Heart right ventricle (tissue), 16 donors: ENCODE measurements around the gene IL20. TPM values are rescaled to one million over a fixed set of nuclear protein-coding genes. Genes with fewer than 3 reads are reported as not detected.

Source experiments
- ATAC-seq, 8 donors: fragments of 200-7000 bp; cut with Tn5 transposase; one replicate each; pipeline ENCODE4 v1.9.1; 2020; ENCODE audit warnings: mild to moderate bottlenecking in 8 of 8, moderate library complexity in 8 of 8, moderate number of reproducible peaks in 1 of 8
- DNase-seq, 2 donors: peaks; one replicate each; pipeline ENCODE4 v3.0.0-alpha.2; 2020
- H3K27ac ChIP-seq, 10 donors: fragments of 200-600 bp; sonication (generic) in 2 of 10; one replicate each; pipeline versions ENCODE4 v1.5.0 to v1.8.0; 2020 to 2022; ENCODE audit warnings: mild to moderate bottlenecking in 3 of 10
- H3K27me3 ChIP-seq, 7 donors: fragments of 200-600 bp; one replicate each; pipeline ENCODE4 v1.8.0; 2021 to 2022; ENCODE audit warnings: mild to moderate bottlenecking in 2 of 7
- H3K36me3 ChIP-seq, 9 donors: fragments of 200-600 bp; sonication (generic) in 1 of 9; one replicate each; pipeline versions ENCODE4 v1.5.0 to v1.8.0; 2020 to 2022; ENCODE audit warnings: mild to moderate bottlenecking in 2 of 9
- H3K4me1 ChIP-seq, 9 donors: fragments of 200-600 bp; sonication (generic) in 1 of 9; one replicate each; pipeline versions ENCODE4 v1.5.0 to v1.8.0; 2020 to 2022; ENCODE audit warnings: mild to moderate bottlenecking in 4 of 9
- H3K4me3 ChIP-seq, 10 donors: fragments of 200-600 bp; sonication (generic) in 2 of 10; one replicate each; pipeline versions ENCODE4 v1.5.0 to v1.8.0; 2020 to 2022; ENCODE audit warnings: mild to moderate bottlenecking in 7 of 10, moderate library complexity in 2 of 10
- H3K9me3 ChIP-seq, 11 donors: fragments of 200-600 bp in 10 of 11; sonication (generic) in 2 of 11; one replicate each; pipeline versions ENCODE4 v1.5.0 to v1.8.0; 2013 to 2022; ENCODE audit warnings: mild to moderate bottlenecking in 2 of 11, control low read depth in 1 of 11, moderate library complexity in 1 of 11
- WGBS, 2 donors: extraction: QIAGEN DNeasy Blood & Tissue Kit; methylation state at CpG; one replicate each; pipeline ENCODE4 v1.1.7; 2013; ENCODE audit warnings: inconsistent platforms in 1 of 2; 5-methylcytosine and 5-hydroxymethylcytosine counted together
- intact Hi-C, 10 donors: fragments of 100-400 bp; cut with DNase I; formaldehyde crosslinking; loops; one replicate each; pipeline versions ENCODE4 v1.11.1 to v1.14.2; 2022
- polyA plus RNA-seq, 2 donors: library from polyadenylated mRNA; stranded (reverse); fragments of 200-250 nt; gene quantifications; one replicate each; pipeline ENCODE4 v1.2.3, GENCODE V29; 2013
- total RNA-seq, 10 donors: library from RNA; stranded (reverse); fragmentation: NEBNext Ultra II Directional in 3 of 10; extraction: Animal tissue kit (Norgen Biotek cat#: 25700) in 3 of 10; gene quantifications; one replicate each; pipeline versions ENCODE4 v1.2.1 to v1.2.4, GENCODE V29; 2021 to 2023
- TF ChIP-seq, protein P1 (sequence below), 9 donors: fragments of 200-600 bp; sonication (generic) in 2 of 9; IDR thresholded peaks; one replicate each; pipeline versions ENCODE4 v1.5.0 to v1.8.0; 2021 to 2022; ENCODE audit warnings: antibody characterized with exemption in 9 of 9, mild to moderate bottlenecking in 5 of 9, moderate library complexity in 1 of 9
- donor health status: Arrhythmogenic right ventricular cardiomyopathy.
- donor health status: ischemic (EF 13 %, LVEDD 7.1; RV severe dilation, severe dysfunction).
- donor health status: healthy with polysubstance abuse.
- donor health status: DM: no; HTN: yes; CAD: no.
- donor health status: DM: no; HTN: no; CAD: no.
- donor health status: ischemic (EF 25% LVEDD 6.9; RV normal size, moderate dysfunction).
- donor health status: ischemic (EF 25% LVEDD 5.7; RV mildly dilated, moderate dysfunction).
- donor health status: healthy.
- donor health status: DM: yes; HTN: yes; CAD: no.
- donor health status: Ischemic cardiomyopathy.
- donor health status: ischemic (EF 35%, LVEDD 5.7; RV mildly dilated, moderate dysfunction).
- donor health status: nonischemic (EF 11% LVEDD 7.7; RV severe dilation, severe dysfunction).
- donor health status: DM: yes; HTN: yes; CAD: no.
- donor health status: PGD.
- donor health status: ischemic (EF 29% LVEDD 5.4; RV normal size, mild dysfunction).
- donor health status: nonischemic (EF 23%, LVEDD 6.1; RV moderate dilation, normal function).

Gene IL20
- total and polyA plus RNA-seq, 12 donors, result not detected

DNA sequence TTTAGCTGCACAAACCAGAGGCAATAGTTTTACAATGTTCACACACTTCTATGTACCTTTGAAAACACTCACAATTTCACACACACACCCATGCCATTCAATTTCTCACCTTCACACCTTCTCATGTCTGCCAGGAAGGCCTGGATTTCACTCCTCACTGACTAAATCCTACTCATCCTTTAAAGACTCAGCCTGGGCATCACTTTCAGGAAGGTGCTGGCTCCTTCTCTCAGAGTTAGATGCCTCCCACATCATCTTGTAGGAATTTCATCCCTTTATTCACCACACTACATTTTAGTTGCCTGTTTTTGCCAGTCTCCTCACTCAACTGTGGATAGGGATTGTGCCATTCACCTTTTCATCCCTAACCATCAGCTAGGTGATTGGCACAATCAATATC lies 2.3 kb downstream of the IL20 start:
- Histone ChIP-seq H3K27ac (no peak overlapping the region), H3K4me3 (no peak overlapping the region), H3K27me3 (peaks cover 0 to 8% (median 0%) of the 10 kb centered on the region in 7 donors), H3K4me1 (peaks cover 0 to 7% (median 0%) of the 10 kb centered on the region in 9 donors), H3K36me3 (no peaks in the 10 kb centered on the region), H3K9me3 (peaks cover 0 to 8% (median 0%) of the 10 kb centered on the region in 11 donors)
- intact Hi-C loops, result loop anchor here in 4 of 10 donors (2.0 to 10.0 kb wide), 3 partner anchors 43 to 63 kb away; no protein-coding TSS in a partner anchor
- ATAC-seq (no peak), DNase-seq (no peak)
- TF ChIP-seq, protein P1, sequence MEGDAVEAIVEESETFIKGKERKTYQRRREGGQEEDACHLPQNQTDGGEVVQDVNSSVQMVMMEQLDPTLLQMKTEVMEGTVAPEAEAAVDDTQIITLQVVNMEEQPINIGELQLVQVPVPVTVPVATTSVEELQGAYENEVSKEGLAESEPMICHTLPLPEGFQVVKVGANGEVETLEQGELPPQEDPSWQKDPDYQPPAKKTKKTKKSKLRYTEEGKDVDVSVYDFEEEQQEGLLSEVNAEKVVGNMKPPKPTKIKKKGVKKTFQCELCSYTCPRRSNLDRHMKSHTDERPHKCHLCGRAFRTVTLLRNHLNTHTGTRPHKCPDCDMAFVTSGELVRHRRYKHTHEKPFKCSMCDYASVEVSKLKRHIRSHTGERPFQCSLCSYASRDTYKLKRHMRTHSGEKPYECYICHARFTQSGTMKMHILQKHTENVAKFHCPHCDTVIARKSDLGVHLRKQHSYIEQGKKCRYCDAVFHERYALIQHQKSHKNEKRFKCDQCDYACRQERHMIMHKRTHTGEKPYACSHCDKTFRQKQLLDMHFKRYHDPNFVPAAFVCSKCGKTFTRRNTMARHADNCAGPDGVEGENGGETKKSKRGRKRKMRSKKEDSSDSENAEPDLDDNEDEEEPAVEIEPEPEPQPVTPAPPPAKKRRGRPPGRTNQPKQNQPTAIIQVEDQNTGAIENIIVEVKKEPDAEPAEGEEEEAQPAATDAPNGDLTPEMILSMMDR (IDR thresholded peaks at IDR 0.05), result no peak

DNA sequence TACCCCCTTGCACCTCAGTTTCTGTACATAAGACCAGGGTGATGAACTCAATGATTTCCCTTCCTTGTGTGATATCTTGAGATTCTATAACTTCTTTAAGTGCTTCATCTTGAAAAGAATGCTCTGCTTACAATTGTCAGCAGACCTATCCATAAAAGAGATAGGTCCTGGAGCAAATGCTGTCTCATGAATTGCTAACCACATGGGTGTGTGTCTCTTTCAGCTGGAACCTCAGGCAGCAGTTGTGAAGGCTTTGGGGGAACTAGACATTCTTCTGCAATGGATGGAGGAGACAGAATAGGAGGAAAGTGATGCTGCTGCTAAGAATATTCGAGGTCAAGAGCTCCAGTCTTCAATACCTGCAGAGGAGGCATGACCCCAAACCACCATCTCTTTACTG lies 2.8 kb downstream of the IL20 start:
- intact Hi-C loops, result loop anchor here in 4 of 10 donors (5.0 to 10.0 kb wide), 2 partner anchors 44 to 63 kb away; no protein-coding TSS in a partner anchor
- Histone ChIP-seq H3K27me3 (peaks cover 0 to 2% (median 0%) of the 10 kb centered on the region in 7 donors), H3K9me3 (peaks cover 0 to 8% (median 0%) of the 10 kb centered on the region in 11 donors), H3K4me1 (peaks cover 0 to 7% (median 0%) of the 10 kb centered on the region in 9 donors), H3K4me3 (no peak overlapping the region), H3K27ac (no peak overlapping the region), H3K36me3 (no peaks in the 10 kb centered on the region)
- WGBS, 2 donors, result 54 to 60% methylated on average over 1 of the region's 1 CpG
- ATAC-seq, result no peak
- DNase-seq, result no peak
- TF ChIP-seq, protein P1 (IDR thresholded peaks at IDR 0.05), result no peak

DNA sequence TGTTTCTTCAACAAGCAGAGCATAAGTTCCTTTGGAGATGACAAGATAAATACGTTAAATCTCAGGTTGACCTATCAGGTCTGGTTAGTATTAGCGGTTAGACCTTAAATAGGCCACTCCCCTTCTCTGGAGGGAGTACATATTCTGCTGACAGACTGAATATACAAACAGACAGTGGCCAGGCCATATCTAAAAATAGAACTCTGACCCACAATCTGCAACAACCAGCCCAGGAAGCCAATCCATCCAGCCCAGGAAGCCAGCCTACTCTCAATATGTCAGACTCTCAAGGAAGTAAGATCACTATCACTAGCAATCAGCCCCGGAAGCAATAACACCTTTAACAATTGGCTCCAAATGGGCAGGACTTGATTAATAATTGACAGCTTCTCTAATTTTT lies 6.7 kb downstream of the IL20 start:
- intact Hi-C loops, result no loop called here
- 38 to 41% methylated on average over 3 of the region's 3 CpGs for WGBS, 2 donors
- Histone ChIP-seq H3K4me1 (peaks cover 0 to 5% (median 0%) of the 10 kb centered on the region in 9 donors), H3K4me3 (no peak overlapping the region), H3K36me3 (no peaks in the 10 kb centered on the region), H3K27me3 (no peaks in the 10 kb centered on the region), H3K9me3 (peaks cover 0 to 19% (median 5%) of the 10 kb centered on the region in 11 donors), H3K27ac (no peak overlapping the region)
- TF ChIP-seq, protein P1 (IDR thresholded peaks at IDR 0.05), result no peak
- ATAC-seq, result peak in 7 of 8 donors; percentile 72 to 97 (median 91)
- peak in 1 of 2 donors; percentile 25 for DNase-seq

DNA sequence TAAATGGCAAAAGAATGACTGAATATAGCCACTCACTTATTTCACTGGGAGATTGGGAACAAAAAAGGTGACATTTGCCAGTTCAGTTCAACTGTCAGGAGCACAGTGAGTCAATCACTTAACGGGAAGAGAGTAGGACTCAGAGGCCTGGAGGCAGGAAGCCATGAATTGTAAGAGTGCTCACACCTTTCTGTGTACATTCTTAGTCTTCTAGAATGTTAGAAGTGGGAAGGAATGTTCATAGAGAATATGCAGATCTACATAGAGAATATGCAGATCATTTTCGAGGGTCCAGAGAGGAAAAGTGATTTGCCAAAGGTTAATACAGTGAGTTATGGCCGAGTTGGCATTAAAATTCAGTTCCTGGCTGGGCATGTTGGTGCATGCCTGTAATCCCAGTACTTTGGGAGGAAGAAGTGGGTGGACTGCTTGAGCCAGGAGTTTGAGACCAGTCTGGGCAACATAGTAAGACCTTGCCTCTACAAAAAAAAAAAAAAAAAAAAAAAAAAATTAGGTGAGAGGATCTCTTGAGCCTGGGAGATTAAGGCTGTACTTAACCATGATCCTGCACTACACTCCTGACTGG lies 8.3 kb downstream of the IL20 start:
- H3K27ac ChIP-seq, result no peak overlapping the region
- no peaks in the 10 kb centered on the region for H3K36me3 ChIP-seq
- H3K4me3 ChIP-seq, result no peak overlapping the region
- ATAC-seq (no peak), DNase-seq (no peak)
- intact Hi-C loops, result no loop called here
- TF ChIP-seq, protein P1 (IDR thresholded peaks at IDR 0.05), result no peak
- H3K27me3 ChIP-seq, result no peaks in the 10 kb centered on the region
- peaks cover 0 to 5% (median 0%) of the 10 kb centered on the region in 9 donors for H3K4me1 ChIP-seq
- 87 to 91% methylated on average over 3 of the region's 3 CpGs for WGBS, 2 donors
- peaks cover 0 to 34% (median 20%) of the 10 kb centered on the region in 11 donors for H3K9me3 ChIP-seq
